HG03045 (cell line): Measurements from ENCODE around the gene SPOCK3.

Source experiments
- ATAC-seq: cut with Tn5 transposase; IDR thresholded peaks from one replicate; pipeline ENCODE4 v1.9.1; 2021; ENCODE audit warnings: mild to moderate bottlenecking, moderate library complexity; ENCODE audit not compliant: unreplicated experiment

Gene SPOCK3

DNA sequence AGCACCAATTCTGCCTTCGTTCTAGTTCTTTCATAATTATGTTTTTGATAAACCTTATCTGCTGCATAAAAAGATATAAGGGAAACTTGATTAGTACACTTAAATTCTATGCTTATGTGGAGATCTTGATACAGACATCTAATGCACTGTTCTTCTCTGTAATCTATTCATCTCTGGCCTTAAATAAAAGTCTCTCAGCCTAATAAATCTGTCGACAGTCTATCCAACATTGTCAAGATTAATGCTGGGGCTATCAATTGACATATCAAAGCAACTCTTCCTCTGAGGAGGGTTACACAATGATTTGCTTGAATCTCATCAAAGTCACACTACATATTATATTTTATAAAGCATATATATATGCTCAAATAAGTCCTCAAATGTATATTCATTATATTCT, 545.5 kb downstream of the SPOCK3 start:
- no peak for ATAC-seq

DNA sequence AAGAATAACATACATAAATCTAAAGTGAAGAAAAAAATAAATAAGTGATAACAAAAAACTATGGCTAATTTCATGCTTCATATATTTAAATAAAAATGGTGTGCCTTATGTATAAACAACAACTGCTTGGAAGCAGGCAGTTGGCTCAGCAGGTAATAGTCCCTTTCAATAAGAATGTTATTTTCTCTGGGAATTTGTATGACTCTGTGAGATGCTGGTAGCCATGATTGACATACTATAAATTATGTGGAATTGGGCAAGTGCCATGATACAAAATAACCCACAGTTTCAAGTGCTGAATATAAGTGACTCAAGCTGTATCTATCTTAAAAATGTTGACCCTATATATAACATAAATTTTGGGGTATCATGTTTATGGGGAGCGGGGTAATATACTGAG, 546.5 kb downstream of the SPOCK3 start:
- ATAC-seq = no peak
